SK-N-SH (cell line): Measurements from ENCODE around the gene FGF22. TPM values are rescaled to one million over a fixed set of nuclear protein-coding genes. Genes with fewer than 3 reads are reported as not detected.

ENCODE experiments used
- CTCF ChIA-PET: fragments of 300-600, 350-600 bp; formaldehyde crosslinking; extraction: SDS; loops from one replicate; lab custom pipeline; 2021; lab: Yijun Ruan, JAX
- POLR2A ChIA-PET: fragments of 350-600 bp; sonication (Branson Sonifier 250); formaldehyde crosslinking; extraction: SDS; loops from one replicate; lab custom pipeline; 2020; ENCODE audit warnings: antibody characterized with exemption, inconsistent platforms; lab: Yijun Ruan, JAX
- DNase-seq: peaks from one replicate; pipeline ENCODE4 v3.0.0; 2012
- H2AFZ ChIP-seq: fragments of 200-600 bp; sonication (generic); 2 replicates; pipeline ENCODE4 v1.8.1; 2016; ENCODE audit warnings: antibody characterized with exemption, mild to moderate bottlenecking, low read depth
- H3F3A ChIP-seq: fragments of 200-600 bp; sonication (generic); replicated peaks from 2 replicates; pipeline ENCODE3; 2016; ENCODE audit warnings: antibody characterized with exemption, mild to moderate bottlenecking; ENCODE audit not compliant: insufficient read depth
- H3K27ac ChIP-seq, 2 experiments: fragments of 200-500 bp in 1 of 2; fragments of 200-600 bp in 1 of 2; sonication (Bioruptor generic) in 1 of 2; sonication (generic), shearing (Covaris generic) in 1 of 2; 2 replicates each; pipeline versions ENCODE4 v1.5.1 to v1.6.1; 2014 to 2016; ENCODE audit warnings: low read depth in 2 of 2, inconsistent platforms in 1 of 2, low read length in 1 of 2, mild to moderate bottlenecking in 1 of 2, mixed read lengths in 1 of 2
- H3K27me3 ChIP-seq: fragments of 200-600 bp; sonication (generic), shearing (Covaris generic); 2 replicates; pipeline ENCODE4 v1.6.1; 2016; ENCODE audit warnings: mixed run types; ENCODE audit not compliant: insufficient read depth
- H3K36me3 ChIP-seq, 2 experiments: fragments of 200-500 bp in 1 of 2; fragments of 200-600 bp in 1 of 2; sonication (Bioruptor generic) in 1 of 2; sonication (generic) in 1 of 2; replicated peaks in 1 of 2; 2 replicates each; pipeline versions ENCODE3 to v1.5.1; 2014 to 2016; ENCODE audit warnings: low read length in 1 of 2, mild to moderate bottlenecking in 1 of 2; ENCODE audit not compliant: insufficient read depth in 2 of 2, control insufficient read depth in 1 of 2
- H3K4me1 ChIP-seq, 2 experiments: fragments of 200-500 bp in 1 of 2; fragments of 200-600 bp in 1 of 2; sonication (Bioruptor generic) in 1 of 2; sonication (generic), shearing (Covaris generic) in 1 of 2; 2 replicates each; pipeline versions ENCODE4 v1.5.1 to v1.6.1; 2014 to 2016; ENCODE audit warnings: low read depth in 1 of 2, low read length in 1 of 2, mixed run types in 1 of 2; ENCODE audit not compliant: insufficient read depth in 2 of 2, control insufficient read depth in 1 of 2
- H3K4me2 ChIP-seq: fragments of 200-600 bp; sonication (generic), shearing (Covaris generic); 2 replicates; pipeline ENCODE4 v1.6.1; 2017; ENCODE audit warnings: mixed run types
- H3K4me3 ChIP-seq, 2 experiments: fragments of 200-500 bp in 1 of 2; fragments of 200-600 bp in 1 of 2; sonication (Bioruptor generic) in 1 of 2; sonication (generic), shearing (Covaris generic) in 1 of 2; 2 replicates each; pipeline versions ENCODE4 v1.5.1 to v1.8.1; 2014 to 2016; ENCODE audit warnings: low read depth in 2 of 2, inconsistent platforms in 1 of 2, low read length in 1 of 2, mild to moderate bottlenecking in 1 of 2, mixed read lengths in 1 of 2, moderate library complexity in 1 of 2
- H3K79me2 ChIP-seq: fragments of 200-600 bp; sonication (generic); 2 replicates; pipeline ENCODE4 v1.8.1; 2017; ENCODE audit warnings: mild to moderate bottlenecking; ENCODE audit not compliant: insufficient read depth
- H3K9ac ChIP-seq: fragments of 200-600 bp; sonication (generic); 2 replicates; pipeline ENCODE4 v1.6.1; 2017; ENCODE audit warnings: mixed run types
- H3K9me2 ChIP-seq: fragments of 200-600 bp; sonication (generic); 2 replicates; pipeline ENCODE4 v1.6.1; 2017; ENCODE audit warnings: mixed run types
- H3K9me3 ChIP-seq: fragments of 200-600 bp; sonication (generic); 2 replicates; pipeline ENCODE4 v1.6.1; 2017; ENCODE audit warnings: mixed run types, mild to moderate bottlenecking, moderate library complexity
- H4K20me1 ChIP-seq: fragments of 200-600 bp; sonication (generic); 2 replicates; pipeline ENCODE4 v1.6.1; 2017; ENCODE audit warnings: mild to moderate bottlenecking, mixed run types; ENCODE audit not compliant: insufficient read depth
- CTCF ChIP-seq: fragments of 200-600 bp; sonication (generic); IDR thresholded peaks from 2 replicates; pipeline ENCODE4 v1.6.1; 2017; ENCODE audit warnings: antibody characterized with exemption, mild to moderate bottlenecking, moderate library complexity
- EP300 ChIP-seq, 2 experiments: IDR thresholded peaks; 2 replicates each; pipeline versions ENCODE4 v1.4.0 to v1.6.1; 2012; ENCODE audit warnings: borderline replicate concordance in 1 of 2, low read depth in 1 of 2, low read length in 1 of 2
- EZH2phosphoT487 ChIP-seq: fragments of 200-600 bp; sonication (generic); IDR thresholded peaks from 2 replicates; pipeline ENCODE4 v1.6.1; 2017; ENCODE audit warnings: low read depth, mixed run types, mild to moderate bottlenecking, antibody characterized with exemption, moderate library complexity, borderline replicate concordance
- FOXJ3 ChIP-seq: sonication (generic); formaldehyde crosslinking; IDR thresholded peaks from 2 replicates; pipeline ENCODE4 v1.5.1; 2020; ENCODE audit warnings: mild to moderate bottlenecking, missing genetic modification reagents
- JUND ChIP-seq: IDR thresholded peaks from 2 replicates; pipeline ENCODE4 v1.4.0; 2012
- MEF2A ChIP-seq: IDR thresholded peaks from 2 replicates; pipeline ENCODE4 v1.4.0; 2012; ENCODE audit warnings: low read depth, borderline replicate concordance
- MXI1 ChIP-seq: IDR thresholded peaks from 2 replicates; pipeline ENCODE4 v1.6.1; 2012; ENCODE audit warnings: mild to moderate bottlenecking, low read depth, low read length, improper control_type of control experiment
- POLR2AphosphoS5 ChIP-seq: IDR thresholded peaks from 2 replicates; pipeline ENCODE4 v1.6.1; 2012; ENCODE audit warnings: low read depth, low read length
- RAD21 ChIP-seq: IDR thresholded peaks from 2 replicates; pipeline ENCODE4 v1.6.1; 2012; ENCODE audit warnings: mild to moderate bottlenecking, low read length
- RCOR1 ChIP-seq: fragments of 150-350 bp; IDR thresholded peaks from 2 replicates; pipeline ENCODE4 v1.6.1; 2017; ENCODE audit warnings: antibody characterized with exemption, low read length
- RXRA ChIP-seq: IDR thresholded peaks from 2 replicates; pipeline ENCODE4 v1.4.0; 2012; ENCODE audit warnings: low read depth, mild to moderate bottlenecking, borderline replicate concordance
- SIN3A ChIP-seq: IDR thresholded peaks from 2 replicates; pipeline ENCODE4 v1.6.1; 2012; ENCODE audit warnings: low read depth, mild to moderate bottlenecking, low read length, moderate library complexity, borderline replicate concordance
- TAF1 ChIP-seq: IDR thresholded peaks from 2 replicates; pipeline ENCODE4 v1.6.1; 2012; ENCODE audit warnings: low read depth, mild to moderate bottlenecking, low read length, moderate library complexity, borderline replicate concordance
- YY1 ChIP-seq: IDR thresholded peaks from 2 replicates; pipeline ENCODE4 v1.4.0; 2012; ENCODE audit warnings: low read depth, mild to moderate bottlenecking
- WGBS: methylation state at CpG from one replicate; pipeline ENCODE4 v1.1.6; 2017; ENCODE audit warnings: low lambda C conversion rate; 5-methylcytosine and 5-hydroxymethylcytosine counted together
- polyA plus RNA-seq, 3 experiments: library from polyadenylated mRNA; depleted of rRNA; stranded (reverse); fragments of >200 nt; gene quantifications; 2 replicates each; pipeline ENCODE4 v1.2.3, GENCODE V29; 2012
- TF ChIP-seq, protein P1 (sequence below): fragments of 150-350 bp; IDR thresholded peaks from 2 replicates; pipeline ENCODE4 v1.6.1; 2017; ENCODE audit warnings: antibody characterized with exemption, low read length, low read depth, borderline replicate concordance
- TF ChIP-seq, protein P2 (sequence below): IDR thresholded peaks from 2 replicates; pipeline ENCODE4 v1.4.0; 2012; ENCODE audit warnings: low read depth, borderline replicate concordance
- TF ChIP-seq, protein P3 (sequence below): IDR thresholded peaks from 2 replicates; pipeline ENCODE4 v1.4.0; 2012; ENCODE audit warnings: low read depth

The FGF22 gene
- polyA plus RNA-seq, 1 of the 3 experiments (the other 2 are of a cell fraction) = 0.62 TPM

- Histone ChIP-seq H2AFZ (no peak within 1 kb of the TSS), H3K79me2 (peaks cover 26% of the 10 kb centered on the region), H4K20me1 (no peaks in the 10 kb centered on the region), H3K4me3 (peak within 1 kb of the TSS; percentile 54 to 79), H3F3A (peaks cover 10% of the 10 kb centered on the region), H3K27ac (peak within 1 kb of the TSS in 1 of 2 experiments; percentile 76; a peak in 2 of 4 replicates), H3K4me1 (peaks cover 8 to 33% of the 10 kb centered on the region in 2 experiments; a peak in 3 of 4 replicates), H3K36me3 (peaks cover 0 to 3% of the 10 kb centered on the region in 2 experiments), H3K9me2 (no peaks in the 10 kb centered on the region), H3K9me3 (no peaks in the 10 kb centered on the region), H3K27me3 (no peaks in the 10 kb centered on the region), H3K4me2 (peak within 1 kb of the TSS; percentile 89), H3K9ac (peak within 1 kb of the TSS; percentile 92)
- POLR2A ChIA-PET = interaction anchor here (1.3 kb wide), 1 partner anchor 31 kb away, joined by 3 read pairs; no protein-coding TSS in a partner anchor
- no peak for TF ChIP-seq RCOR1
- TF ChIP-seq, protein P1, sequence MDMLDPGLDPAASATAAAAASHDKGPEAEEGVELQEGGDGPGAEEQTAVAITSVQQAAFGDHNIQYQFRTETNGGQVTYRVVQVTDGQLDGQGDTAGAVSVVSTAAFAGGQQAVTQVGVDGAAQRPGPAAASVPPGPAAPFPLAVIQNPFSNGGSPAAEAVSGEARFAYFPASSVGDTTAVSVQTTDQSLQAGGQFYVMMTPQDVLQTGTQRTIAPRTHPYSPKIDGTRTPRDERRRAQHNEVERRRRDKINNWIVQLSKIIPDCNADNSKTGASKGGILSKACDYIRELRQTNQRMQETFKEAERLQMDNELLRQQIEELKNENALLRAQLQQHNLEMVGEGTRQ = no peak
- TF ChIP-seq POLR2AphosphoS5 = peak; percentile 63
- TF ChIP-seq TAF1 = 0 out of 2 replicates have a peak, but pooled peaks have one; percentile 21
- peak; percentile 34; the same call in 1 of the 2 replicates for TF ChIP-seq RXRA
- no peak for TF ChIP-seq CTCF
- TF ChIP-seq, protein P2, sequence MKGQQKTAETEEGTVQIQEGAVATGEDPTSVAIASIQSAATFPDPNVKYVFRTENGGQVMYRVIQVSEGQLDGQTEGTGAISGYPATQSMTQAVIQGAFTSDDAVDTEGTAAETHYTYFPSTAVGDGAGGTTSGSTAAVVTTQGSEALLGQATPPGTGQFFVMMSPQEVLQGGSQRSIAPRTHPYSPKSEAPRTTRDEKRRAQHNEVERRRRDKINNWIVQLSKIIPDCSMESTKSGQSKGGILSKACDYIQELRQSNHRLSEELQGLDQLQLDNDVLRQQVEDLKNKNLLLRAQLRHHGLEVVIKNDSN = 0 out of 2 replicates have a peak, but pooled peaks have one; percentile 31
- TF ChIP-seq YY1 = no peak
- no peak for TF ChIP-seq SIN3A
- WGBS = 6% methylated on average over 18 of the region's 63 CpGs
- CTCF ChIA-PET = interaction anchor here (1.0 to 6.0 kb wide), 12 partner anchors 27 to 181 kb away, joined by 3 to 33 read pairs (median 4); no protein-coding TSS in a partner anchor
- no peak for DNase-seq
Measured at GRCh38 chr19:676339-677105, 36.8 kb downstream of the FGF22 start, which contains the start of gene FSTL3. Gene FSTL3, plus strand, starts transcription at chr19:676392. Its CDS starts 32 bp downstream, at chr19:676424.

GRCh38 chr19:677201-677600 lies 37.5 kb downstream of the FGF22 start:
- Histone ChIP-seq H3K27ac (peak overlapping the region in 1 of 2 experiments; percentile 76; a peak in 2 of 4 replicates), H3K4me2 (peak overlapping the region; percentile 89), H2AFZ (no peak overlapping the region), H4K20me1 (no peaks in the 10 kb centered on the region), H3K9ac (peak overlapping the region; percentile 92), H3K4me3 (peak overlapping the region; percentile 54 to 79), H3K9me2 (no peaks in the 10 kb centered on the region), H3K27me3 (no peaks in the 10 kb centered on the region), H3K4me1 (peaks cover 8 to 33% of the 10 kb centered on the region in 2 experiments; a peak in 3 of 4 replicates), H3F3A (peaks cover 10% of the 10 kb centered on the region), H3K9me3 (no peaks in the 10 kb centered on the region), H3K79me2 (peaks cover 26% of the 10 kb centered on the region), H3K36me3 (peaks cover 0 to 3% of the 10 kb centered on the region in 2 experiments)
- peak; percentile 67 for DNase-seq
- CTCF ChIA-PET = interaction anchor here (0.6 to 6.0 kb wide), 8 partner anchors 26 to 93 kb away, joined by 3 to 33 read pairs (median 4); no protein-coding TSS in a partner anchor
- POLR2A ChIA-PET = interaction anchor here (1.3 kb wide), 1 partner anchor 31 kb away, joined by 3 read pairs; no protein-coding TSS in a partner anchor
- 0% methylated on average over 2 of the region's 15 CpGs for WGBS
- TF ChIP-seq POLR2AphosphoS5 = peak; percentile 16; the same call in 1 of the 2 replicates
- TF ChIP-seq, protein P1 = no peak
- TF ChIP-seq EZH2phosphoT487 = no peak
- no peak for TF ChIP-seq MEF2A
- TF ChIP-seq, protein P2 = no peak
- peak; percentile 79; the same call in 1 of the 2 replicates for TF ChIP-seq JUND
- TF ChIP-seq MXI1 = no peak
- TF ChIP-seq EP300 (IDR thresholded peaks at IDR 0.05; ENCODE audit: borderline replicate concordance in 1 of 2, low read depth in 1 of 2, low read length in 1 of 2) = no peak; a peak in 1 of 4 replicates
- TF ChIP-seq, protein P3, sequence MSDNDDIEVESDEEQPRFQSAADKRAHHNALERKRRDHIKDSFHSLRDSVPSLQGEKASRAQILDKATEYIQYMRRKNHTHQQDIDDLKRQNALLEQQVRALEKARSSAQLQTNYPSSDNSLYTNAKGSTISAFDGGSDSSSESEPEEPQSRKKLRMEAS = peak; percentile 85
- no peak for TF ChIP-seq FOXJ3 (CRISPR knock-in tag)
- no peak for TF ChIP-seq RAD21
- TF ChIP-seq SIN3A = no peak
